Measurements from ENCODE around the gene SLIT3.

Gene SLIT3

DNA sequence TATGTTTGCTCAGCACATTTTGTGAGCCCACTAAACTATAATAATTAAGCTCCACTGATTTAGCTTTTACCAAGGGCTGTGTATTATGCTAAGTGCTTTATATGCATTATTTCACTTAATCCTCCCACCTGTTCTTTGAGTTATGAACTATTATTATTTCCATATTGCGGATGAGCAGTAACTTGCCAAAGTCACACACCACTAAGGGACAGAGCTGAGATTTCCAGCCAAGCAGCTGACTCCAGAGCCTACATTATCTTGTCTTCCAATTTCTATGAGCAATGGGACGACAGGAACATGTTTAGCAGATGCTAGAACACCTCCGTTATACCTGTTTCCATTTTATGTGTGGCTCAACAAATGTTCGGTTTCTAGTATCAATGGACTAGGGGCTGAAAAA lies 484.3 kb downstream of the SLIT3 start:
- no peak for DNase-seq

DNA sequence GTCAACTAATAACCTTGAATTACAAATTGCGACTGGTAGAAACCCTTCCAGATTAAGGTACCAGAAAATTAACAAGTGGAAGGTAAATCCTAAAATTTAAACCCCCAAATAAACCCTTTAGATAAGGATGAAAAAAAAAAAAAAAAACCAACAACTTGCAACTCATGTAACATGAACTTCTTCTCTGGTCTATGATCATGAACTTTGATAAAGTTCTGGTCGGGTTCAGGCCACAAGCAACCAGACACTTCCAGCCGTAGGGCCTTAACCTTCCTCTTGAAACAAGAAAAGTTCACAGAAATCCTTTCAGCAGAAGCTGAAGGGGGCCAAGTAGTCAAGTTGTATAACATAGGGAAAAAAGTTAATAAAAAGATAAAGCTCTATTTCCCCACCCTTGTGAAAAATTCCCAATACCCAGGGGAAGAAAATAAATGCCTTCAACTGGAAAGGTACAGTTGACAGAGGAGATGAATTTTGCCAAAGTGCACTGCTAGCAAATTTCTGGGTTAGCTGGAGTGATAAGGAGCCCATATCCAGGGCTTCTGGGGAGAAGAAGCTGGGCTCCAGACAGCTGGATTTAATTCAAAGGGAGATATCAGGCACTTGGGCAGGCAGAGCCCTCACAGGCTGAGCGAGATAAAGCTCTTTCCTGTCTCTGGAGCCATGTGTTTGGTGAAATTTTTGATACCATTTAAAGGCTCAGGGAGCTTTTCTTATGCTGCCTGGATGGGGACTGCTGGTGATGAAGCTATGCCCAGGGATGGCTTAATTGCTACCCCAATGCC lies 487.6 kb downstream of the SLIT3 start:
- DNase-seq: no peak

DNA sequence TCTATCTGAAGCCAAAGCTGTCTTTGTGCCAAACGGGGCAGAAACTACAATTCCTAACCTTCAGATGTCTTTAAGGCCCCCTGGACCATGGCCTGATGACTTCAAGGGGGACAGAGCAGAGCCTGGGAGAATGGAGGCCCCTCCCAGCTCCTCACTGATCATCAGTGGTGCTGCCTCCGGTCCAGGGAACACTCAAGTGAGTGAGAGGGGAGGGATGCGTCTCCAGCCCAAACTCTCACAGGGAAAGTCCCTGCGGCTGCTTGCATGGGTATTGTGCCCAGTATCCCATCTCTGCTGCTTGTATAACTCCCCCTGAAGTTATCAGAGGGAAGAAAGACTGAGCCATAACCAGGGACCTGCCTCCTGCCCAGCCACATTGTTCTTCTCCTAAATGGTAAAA lies 490.3 kb downstream of the SLIT3 start:
- DNase-seq: no peak

DNA sequence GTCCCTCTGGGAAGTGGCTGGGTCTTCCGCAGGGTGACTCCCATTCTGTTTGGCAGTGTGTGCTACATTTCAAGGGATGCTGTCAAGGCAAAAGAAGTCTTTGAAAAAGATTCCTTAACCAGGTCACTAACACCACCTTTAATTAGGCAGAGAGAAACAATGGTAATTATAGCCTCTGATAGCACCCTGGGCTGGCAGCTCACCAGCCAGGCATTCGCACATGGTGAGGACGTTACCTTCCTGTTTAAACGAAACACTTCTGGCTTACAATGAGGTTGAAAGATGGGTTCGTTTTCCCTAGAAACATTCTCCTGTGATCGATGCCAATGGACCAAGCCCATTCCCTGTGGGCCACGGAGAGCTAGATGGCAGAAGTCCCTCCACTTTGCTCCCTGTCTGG lies 491.7 kb downstream of the SLIT3 start:
- no peak for DNase-seq

DNA sequence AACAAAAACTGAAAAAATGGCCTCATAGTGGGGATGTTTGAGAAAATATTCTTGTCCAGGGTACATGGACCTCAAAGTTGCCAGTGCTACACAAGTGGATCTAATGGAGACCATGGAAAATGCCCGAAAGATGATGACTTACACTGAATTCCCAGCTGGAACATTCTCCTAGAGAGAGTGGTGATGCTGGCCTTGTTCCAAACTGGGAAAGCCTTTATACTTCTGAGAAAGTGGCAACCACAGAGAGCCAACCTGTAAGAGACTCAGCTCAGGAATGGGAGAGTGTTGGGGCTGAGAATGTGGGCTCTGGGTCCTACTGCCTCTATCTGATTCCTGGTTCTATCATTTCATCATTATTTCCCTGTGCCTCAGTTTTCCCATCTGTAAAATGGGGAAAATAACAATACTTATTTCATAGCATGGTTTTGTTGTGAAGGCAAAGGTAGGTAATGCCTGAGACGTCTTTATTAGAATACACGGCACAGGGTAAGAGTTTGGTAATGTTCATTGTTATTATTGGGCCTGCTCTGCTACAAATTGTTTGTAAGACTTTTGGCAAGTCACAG lies 492.8 kb downstream of the SLIT3 start:
- DNase-seq: no peak

DNA sequence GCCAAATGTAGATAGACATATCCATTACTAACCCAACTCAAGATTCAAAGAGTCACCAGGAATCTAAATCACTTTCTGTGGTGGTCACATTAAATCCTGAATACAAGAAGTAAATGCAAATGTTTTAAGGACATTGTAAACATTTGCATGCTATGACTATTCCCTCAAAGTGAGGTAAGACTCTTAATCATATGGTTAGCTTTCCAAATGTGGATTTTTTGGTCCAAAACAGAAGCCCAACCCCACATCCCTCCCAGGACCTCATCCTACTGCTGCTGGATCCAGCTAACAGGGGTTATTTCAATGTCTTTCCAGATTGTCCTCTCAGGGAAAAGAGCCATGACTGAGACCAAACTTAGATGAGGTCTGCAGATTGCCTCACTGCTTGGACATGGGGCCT lies 493.7 kb downstream of the SLIT3 start:
- DNase-seq: no peak

DNA sequence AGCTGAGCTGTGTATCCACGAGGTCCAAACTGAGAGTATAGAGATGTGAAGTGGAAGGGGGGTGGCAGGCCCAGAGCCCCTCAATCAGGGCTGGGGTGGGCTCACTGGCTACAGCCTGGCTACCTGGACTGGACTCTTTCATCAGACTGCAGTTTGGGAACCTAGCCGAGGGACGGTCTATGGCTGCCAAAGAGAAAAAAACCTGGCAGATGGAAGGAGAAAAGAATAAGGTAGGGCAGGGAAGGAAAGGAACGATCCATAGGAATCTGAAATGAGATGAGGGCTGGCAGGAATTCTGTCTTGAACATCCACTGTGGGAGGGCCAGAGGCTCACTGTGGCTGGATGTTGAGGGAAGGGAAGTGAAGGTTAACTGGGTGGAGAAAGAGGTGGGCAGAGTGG lies 497.4 kb downstream of the SLIT3 start:
- DNase-seq: no peak

DNA sequence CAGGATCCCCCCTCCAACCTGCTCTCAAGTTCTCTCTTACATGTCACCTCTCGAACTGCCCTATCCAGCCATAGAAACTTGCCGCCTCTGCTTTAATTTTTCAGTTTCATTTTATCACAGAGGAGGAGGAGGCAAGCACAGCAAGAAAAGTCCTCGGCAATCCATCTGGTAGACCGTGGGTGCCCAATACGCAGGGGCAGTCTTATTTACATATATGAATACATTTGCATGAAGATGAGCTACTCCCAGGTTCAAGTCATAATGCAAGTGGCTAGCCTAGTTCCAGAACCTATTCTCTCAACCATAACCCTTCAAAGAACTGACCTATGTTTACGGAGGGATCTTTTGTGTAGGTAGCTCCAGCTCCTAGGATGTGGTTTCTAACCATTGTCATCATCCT lies 498.6 kb downstream of the SLIT3 start:
- no peak for DNase-seq

DNA sequence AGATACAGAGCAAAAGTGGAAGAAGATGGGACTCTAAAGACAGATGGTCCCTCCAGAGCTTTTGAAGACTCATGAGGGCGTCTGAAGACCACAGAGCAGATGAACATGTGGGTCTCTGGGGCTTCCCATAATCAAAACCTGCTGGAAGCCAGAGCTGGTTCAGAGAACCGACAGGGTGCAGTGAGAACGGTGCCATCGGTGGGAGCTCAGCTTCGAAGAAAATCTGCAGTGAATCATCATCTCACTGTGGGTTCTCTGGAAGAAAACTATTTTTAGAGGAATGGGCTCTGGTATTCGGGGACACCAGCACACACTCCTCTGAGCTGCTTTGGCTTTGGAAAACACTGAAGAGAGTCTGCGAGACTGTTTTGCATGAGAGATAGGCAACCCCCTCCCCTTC lies 499.4 kb downstream of the SLIT3 start:
- DNase-seq: no peak

DNA sequence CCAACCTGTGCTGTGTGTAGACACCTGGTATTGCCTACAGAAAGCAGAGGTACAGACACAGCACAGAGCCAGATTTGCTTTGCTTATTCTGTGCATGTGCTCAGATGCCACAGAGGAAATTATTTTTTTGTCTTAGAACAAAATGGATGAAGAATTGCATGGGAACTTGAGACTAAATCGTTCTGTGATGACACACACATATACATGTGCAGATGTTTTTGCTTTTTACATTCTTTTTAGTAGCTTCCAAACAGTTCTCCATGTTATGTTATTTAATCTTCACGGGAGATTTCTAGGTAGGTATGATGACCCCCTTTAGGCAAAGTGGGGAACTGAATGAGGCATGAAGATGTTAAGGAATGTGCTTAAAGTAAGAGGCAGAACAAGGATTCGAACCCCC lies 500.2 kb downstream of the SLIT3 start:
- DNase-seq: no peak

DNA sequence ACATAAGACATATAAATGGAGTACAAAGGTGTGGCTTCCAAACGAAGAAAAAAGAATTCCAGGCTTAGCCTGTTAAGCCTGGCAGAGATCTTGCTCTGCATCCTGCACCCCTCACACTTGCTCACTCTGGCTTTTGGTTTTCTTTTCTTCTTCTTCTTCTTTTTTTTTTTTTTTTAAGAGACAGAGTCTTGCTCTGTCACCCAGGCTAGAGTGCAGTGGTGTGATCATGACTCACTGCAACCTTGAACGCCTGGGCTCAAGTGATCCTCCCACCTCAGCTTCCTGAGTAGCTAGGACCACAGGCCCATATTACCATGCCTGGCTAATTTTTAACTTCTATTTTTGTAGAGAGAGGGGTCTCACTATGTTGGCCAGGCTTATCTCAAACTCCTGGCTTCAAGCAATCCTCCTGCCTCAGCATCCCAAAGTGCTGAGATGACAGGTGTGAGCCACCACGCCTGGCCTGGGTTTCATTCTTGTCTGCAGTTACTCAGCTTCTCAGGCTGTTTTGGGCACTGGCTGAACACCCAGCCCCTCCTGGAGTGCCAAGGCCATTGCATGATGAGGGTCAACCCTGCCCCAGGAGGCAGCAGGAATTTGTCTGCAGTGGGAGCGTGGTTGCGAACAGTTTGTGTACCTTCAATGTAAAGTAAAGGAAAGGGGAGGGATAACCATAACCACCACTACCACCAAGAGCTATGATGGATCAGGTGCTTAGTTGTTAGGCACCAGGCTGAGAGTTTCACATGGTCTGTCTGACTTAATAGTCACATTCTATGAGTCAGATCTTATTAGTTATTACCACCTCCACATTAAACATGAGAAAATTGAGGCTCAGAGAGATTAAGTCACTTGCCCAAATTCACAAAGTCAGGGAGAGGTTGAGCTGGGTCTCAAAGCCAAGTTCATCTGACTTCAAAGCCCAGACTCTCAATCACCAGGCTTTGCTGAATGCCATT lies 502.6 kb downstream of the SLIT3 start:
- no peak for DNase-seq

DNA sequence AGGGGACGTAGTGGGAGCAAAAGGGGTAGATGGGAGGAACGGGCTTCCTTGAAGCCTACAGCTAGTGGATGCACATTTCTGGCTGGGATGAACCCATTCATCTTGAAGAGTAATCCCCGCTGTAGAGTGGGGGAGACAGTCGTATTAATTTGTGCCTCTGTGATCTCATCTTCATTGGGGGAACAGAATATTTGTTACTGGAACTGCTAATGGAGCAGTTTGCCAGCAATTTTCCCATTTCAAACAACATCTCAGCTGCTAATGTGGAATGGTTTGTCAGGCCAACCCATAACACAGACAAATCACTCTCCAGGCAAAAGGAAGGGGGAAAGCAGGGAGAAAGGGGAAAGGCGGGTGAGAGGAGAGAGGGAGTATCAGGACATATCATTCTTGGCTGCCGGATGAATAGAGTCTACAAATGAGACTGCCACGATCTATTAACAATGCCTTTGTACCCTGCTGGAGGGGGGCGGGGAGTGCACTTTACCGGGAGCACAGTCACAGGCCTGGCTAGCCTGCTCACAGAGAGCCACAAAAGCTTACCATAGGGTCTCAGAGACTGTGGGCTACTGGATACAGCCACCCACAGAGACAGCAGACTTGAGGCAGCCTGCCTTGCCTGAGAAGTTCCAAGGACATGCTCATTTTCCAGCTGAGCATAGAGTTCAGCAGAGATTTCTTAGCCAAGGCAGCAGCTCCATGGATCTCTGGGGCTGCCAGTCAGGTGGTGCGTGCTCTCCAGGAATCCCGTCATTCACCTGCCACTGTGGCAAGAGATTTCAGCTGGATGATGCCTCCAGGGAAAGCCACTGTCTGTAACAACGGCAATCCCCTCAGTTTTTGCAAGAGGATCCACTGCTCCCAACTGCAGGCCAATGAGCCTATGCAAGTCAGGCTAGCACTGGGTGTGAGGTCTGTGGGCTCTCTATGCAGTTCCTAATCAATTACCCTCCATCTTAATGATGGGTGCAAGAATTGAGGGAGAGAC lies 504.1 kb downstream of the SLIT3 start:
- no peak for DNase-seq

DNA sequence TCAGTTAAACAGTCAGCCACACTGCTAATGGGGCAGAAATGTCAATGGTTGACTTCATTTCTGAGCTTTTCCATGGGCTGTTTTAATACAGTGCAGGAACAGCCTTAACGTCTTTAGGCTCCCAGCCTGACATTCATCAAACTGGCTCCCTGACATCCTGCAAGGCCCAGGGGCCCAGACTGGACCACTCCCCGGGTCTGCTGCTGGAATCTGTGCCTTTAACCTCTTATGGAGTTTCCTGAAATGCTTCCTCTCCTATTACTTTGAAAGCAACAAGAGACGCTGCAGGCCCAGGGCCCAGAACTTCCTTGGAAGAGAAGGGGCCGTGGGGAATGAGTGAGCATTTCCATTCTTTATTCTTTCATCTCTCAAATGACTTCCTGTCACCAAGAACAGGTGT lies 504.9 kb downstream of the SLIT3 start:
- no peak for DNase-seq

DNA sequence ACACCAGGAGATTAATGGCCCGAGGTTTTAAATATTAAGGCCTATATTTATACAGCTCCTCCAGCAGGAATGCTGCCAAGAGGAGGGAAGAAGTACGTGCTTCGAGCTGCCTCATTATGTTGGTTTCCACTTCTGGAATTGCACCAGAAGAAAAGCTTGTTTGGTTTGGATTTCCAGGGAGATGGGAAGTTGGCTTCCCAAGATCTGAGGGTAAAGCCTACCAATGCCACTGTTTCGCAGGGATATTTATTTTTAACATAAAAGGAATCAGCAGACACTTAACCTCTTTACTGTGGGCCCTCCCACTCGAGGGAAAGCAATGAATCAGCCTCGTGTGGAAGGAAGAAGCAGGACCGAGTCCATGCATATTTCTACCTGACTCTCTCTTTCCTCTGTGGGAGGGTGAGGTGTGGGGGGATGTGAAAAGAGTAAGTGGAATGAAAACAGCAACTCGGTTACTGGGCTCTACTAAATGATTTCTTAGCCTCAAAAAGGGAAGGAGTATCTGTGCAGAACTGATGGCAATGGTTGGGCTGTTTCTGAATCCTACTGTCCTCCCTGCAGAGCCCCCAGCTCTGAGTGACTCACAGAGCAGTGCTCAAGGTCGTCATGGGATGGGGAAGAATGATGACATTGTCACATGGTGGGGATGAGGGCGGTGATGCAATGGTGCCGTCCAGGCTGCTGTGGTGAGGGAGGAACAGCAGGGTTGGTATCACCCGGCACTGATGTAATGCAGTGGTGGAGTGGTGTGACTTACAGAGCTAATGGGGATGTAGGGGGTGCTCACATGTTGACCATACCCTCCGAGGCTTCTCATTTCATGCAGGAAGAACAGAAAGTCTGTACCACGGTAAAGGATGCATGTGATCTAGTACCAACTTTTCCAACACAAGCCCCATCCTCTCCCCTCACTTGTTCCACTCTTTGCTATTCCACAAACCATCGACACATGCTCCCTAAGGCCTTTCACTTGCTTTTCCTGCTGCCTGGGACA lies 506.8 kb downstream of the SLIT3 start:
- DNase-seq: no peak

DNA sequence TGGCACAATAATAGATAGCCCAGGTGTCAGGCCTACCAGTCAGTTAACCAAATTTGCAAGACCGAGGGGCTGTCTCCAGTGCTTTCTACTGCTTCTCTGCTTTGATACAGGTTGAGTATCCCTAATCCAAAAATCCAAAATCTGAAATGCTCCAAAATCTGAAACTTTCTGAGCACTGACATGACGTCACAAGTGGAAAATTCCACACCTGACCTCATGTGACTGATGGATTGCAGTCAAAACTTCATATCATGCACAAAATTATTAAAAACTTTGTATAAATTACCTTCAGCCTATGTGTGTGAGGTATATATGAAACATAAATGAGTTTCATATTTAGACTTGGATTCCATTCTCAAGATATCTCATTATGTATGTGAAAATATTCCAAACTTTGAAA lies 508.3 kb downstream of the SLIT3 start:
- DNase-seq: no peak

DNA sequence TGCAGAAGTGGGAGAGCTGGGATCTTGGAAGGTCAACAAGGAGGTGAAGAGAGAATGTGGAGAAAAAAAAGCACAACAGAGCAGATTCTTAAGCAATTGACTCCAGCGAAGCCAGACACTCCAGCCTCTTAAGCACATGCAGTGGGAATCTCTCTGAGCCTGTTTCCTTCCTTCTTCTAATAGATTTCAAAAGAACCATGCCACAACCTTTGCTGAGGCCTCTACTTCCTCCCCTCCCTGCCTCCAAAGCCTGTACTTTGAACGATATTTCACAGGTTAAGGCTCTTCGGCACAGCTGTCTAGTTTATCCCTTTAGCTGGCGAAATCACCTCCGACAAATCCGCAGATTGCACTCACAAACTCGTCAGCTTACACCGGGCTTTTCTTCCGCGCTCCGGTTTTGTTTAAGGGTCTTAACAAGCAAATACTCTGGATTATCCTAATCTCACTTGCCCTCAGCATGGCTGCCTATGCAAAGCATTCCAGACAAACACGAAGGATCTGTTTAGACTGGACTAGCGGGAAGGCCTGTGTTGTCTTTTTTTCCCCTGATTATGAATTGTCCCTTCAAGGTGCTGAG lies 510.2 kb downstream of the SLIT3 start:
- no peak for DNase-seq

DNA sequence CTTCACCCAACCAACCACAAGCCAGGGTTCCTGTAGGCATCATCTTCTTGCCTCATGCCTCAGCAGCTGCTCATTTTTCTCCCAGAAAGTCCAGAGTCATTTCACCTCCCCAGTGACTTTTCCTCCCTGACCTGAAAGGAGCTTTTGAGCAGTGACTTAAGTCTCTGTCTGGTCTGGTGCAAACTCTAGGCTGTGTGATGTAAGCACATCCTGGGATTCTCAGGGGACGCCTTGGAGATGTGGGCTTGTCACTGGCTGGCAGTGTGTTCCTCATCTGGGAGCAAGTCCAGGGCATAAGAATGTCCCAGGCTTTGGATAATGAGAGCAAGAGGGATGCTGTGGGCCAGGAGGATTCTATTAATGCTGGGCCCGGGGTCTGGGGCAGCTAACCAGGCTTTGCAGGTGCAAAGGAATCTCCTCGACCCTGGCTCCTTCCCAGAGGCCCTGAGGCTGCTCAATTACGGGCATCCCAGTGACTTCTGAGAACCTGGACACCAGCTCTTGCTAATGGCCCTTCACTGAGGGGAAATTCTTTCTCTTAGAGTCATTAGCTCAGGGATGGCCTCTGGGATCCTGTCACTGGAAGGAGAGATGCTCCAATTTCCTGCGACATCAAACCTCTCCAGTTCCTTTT lies 510.8 kb downstream of the SLIT3 start:
- DNase-seq: no peak

DNA sequence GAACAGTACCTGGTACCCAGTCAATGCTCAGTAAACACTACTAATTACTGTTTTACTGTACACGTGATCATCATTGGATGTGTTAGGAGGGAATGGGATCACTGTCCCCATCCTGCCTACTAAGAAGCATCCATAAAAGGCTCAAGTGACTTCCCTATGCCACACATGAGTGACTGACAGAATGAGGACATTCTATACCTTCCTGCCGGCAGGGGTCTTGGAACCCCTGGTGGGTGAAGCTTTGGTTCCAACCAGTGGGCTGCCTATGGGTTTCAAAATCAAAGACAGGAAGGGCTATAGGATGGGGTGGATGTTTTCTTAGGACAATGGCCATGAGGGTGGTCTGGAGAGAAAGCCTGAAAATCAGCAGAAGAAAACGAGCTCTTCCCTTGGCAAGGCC lies 512.2 kb downstream of the SLIT3 start:
- DNase-seq: no peak

DNA sequence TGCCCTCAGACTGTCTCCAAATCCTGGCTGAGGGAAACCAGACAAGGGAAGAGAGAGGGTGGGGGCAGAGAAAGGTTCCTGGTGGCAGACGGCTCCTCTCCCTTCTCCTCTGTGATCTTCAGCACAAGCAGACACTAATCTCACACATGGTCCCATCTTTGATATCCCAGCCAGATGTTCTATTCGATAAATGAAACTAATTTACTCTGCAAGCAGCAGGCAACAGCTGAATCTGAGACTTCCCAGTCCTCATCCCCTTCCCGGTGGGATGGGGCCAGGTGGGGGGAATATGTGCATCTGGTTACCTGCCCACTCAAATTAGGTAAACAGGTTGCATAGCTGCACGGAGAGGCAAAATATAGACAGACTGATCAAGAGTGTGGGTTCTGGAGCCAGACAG lies 512.8 kb downstream of the SLIT3 start:
- DNase-seq: no peak

DNA sequence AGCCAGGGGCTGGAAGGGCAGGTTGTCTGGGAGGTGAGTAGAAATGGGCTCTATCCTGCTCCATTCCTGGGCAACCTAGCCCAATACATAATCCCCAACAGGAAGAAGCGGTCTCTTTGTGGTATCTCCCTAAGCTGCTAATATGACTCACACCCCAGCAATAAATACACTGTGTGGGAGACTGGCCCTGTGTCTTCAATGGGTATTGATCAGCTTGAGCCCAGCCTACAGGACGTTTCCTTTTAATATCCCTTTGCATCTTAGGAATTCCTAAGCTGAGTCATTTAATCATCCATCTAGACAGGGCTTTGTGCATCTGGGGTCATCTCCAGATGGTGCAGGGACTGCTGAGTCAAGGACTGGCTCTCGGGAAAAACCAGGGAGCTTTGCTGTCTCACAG lies 514.8 kb downstream of the SLIT3 start:
- no peak for DNase-seq
